Fibroblast of peridontal ligament (primary cell): ENCODE results near the gene ASAP2.
"Not testable (repeated sequence)": the region's sequence is repeated elsewhere in the genome, so short reads cannot be mapped to it uniquely, and the experiment has no call there.

Experiments
- DNase-seq: peaks from one replicate; pipeline ENCODE4 v3.0.0-alpha.2; 2010; ENCODE audit errors: extremely low read depth

Gene ASAP2

DNA sequence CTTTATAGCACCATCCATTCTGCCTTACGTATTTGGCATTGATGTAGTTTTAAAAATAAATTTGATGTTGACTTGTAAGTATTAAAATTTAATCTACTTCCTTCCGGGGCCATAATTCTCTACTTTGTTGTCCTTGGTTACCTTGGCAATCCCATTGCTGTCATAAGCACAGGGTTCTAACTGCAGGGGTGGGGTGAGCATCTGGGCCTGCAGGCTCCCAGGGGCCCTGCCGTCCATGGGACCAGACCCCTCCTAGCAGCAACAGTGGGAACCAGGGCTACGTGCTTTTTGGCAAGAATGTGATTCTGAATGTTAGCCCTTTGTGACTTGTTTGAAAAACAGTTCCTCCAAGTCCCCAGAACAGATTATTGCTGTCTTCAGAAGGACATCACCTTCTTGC, 4.9 kb downstream of the ASAP2 start:
- DNase-seq, result no peak

GRCh38 chr2:9212010-9212635, 5.5 kb downstream of the ASAP2 start:
- no peak for DNase-seq

DNA sequence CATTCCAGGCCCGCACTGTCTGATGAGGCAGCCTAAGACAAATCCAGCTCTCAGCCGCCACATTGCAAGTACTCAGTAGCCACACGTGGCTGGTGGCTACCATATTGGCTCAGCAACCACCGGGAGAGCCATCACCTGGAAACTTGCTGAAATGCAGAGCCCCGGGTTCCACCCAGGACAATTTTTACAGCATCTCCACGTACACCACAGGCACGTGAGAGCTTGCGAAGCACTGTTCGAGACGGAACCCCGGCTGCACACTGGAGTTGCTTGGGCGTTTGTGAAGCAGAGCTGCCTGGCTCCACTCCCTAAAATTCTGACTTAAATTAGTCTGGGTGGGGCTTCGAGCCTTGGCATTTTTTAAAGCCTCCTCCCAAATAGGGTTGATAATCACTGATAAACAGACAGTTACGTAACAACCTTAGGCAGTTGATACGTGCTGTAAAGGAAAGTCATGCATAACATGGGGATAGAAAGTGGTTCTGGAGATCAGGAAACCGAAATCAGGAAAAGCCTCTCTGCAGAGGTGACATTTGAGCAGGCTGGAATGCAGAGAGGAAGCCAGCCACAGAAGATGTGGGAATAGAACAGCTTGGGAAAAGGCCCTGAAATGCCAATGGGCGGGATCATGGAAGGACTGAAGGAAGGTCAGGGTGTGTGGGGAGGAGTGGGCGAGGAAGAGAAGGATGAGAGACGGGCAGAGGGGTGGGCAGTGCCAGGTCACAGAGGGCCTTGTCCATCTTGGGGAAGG, 6.2 kb downstream of the ASAP2 start:
- DNase-seq, result peak; percentile 26

- no peak for DNase-seq
These were observed 7.0 kb downstream of the ASAP2 start for GRCh38 chr2:9213477-9214051.

DNA sequence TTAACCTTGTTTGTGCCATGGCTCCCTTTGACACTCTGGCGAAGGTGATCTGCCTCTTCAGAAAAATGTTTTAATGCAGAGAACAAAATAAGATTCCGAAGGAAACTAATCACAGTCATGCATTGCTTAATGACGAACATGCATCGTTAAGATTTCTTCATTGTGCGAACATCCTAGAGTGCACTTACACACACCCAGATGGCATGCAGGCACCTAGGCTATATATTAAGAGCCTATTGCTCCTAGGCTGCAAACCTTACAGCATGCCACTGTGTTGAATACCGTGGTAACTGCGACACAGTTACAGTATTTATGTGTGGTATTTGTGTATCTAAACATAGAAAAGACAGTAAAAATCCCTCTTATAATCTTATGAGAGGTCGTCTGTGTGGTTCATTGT, 8.3 kb downstream of the ASAP2 start:
- no peak for DNase-seq

GRCh38 chr2:9215680-9216079, 9.1 kb downstream of the ASAP2 start:
- no peak for DNase-seq

GRCh38 chr2:9216143-9216542, 9.5 kb downstream of the ASAP2 start:
- DNase-seq, result not testable (repeated sequence)

GRCh38 chr2:9217838-9218770, 11.5 kb downstream of the ASAP2 start:
- no peak for DNase-seq

DNA sequence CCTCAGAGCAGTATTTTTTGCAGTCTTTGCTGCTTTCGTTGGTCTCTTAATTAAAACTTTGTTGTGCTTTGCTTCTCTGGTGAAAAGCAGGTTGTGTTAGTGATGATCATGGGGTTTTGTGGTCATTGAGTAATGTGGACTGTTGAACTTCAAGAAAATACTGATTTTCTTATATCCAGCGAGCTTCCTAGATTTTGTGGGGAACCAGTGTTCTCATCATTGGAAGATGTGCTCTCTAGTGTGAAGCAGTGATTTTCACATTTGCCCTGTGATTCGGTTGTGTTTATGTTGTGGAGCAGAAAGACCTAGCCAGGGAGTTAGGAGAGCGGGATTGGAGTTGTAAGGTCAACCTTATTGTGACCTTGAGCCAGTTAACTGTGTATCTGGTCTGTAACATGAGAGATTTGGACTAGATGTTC, 12.4 kb downstream of the ASAP2 start:
- DNase-seq, result peak; percentile 62

DNA sequence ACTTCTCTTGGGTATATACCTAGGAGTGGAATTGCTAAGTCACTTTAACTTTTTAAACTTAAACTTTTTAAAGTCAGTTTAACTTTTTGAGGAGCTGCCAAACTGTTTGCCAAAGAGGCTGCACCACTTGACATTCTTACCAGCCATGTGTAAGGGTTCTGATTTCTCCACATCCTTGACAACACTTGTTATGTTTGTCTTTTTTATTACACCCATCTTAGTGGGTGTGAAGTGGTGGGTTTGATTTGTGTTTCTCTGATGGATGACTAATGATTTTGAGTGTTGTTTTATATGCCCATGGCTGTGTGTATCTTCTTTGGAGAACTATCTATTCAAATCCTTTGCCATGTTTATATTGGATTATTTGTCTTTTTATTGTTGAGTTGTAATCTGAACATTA, 13.6 kb downstream of the ASAP2 start:
- DNase-seq, result no peak

DNA sequence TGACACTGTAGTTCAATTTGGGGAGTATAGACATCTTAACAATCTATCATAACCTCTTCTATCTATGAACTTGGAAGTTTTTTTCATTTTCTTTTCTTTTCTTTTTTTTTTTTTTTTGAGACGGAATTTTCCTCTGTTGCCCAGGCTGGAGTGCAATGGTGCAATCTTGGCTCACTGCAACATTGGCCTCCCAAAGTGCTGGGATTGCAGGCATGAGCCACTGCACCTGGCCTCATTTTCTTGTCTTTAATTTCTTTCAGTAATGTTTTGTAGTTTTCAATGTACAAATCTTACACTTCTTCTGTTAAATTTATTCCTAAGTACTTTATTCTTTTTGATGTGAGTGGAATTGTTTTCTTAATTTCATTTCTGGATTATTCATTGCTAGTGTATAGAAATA, 14.6 kb downstream of the ASAP2 start:
- no peak for DNase-seq

DNA sequence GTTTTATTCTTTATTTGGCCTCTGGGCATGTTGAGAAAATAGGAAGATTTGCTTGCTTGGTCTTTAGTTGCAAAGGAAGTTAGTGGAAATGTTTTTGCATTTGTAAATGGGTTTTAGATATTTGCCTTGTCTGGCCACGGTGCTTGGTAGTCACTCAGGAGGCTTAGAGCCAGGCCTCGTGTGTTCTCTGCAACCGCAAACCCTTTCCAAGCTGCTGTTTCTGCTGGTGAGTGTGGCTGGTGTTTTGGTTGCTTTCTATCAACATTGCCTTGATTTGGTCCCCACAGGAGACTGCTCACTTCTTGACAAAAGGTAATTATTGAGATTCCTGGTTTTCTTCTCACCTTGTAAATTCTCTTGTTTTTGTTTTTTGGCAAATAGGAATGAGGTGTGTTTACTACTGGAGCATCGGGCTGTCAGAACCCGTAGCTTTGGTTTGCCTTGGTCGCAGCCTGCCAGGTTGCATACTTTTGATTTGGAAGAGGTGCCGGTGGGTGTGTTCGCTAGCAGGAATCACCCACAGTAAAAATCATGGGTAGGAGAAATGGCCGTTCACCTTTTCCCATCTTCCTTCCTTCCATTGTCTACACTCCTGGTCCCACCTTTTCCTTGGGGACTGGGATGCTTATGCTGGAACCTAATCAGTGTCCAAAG, 15.8 kb downstream of the ASAP2 start:
- DNase-seq, result peak; percentile 51

GRCh38 chr2:9222893-9223287, 16.3 kb downstream of the ASAP2 start:
- no peak for DNase-seq

DNA sequence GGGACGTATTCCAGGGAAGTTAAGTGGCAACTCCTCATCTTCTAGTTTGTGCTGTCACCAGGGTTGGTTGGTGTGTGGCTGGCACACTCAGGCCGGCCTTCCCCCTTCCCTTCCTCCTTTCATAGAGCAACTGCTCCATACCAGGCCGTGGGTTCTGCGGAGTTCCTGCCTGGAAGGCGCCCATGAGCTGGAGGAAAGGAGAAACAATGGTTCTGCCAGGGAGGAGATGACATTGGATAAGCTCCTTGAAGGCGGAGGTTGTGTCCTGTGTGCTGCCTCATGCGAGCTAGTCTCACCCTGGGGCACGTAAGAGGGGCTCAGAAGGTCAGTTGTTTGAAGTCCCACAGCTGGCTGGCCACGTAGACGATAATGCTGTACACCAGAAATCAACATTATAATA, 19.2 kb downstream of the ASAP2 start:
- DNase-seq, result no peak

- no peak for DNase-seq
These were observed 20.1 kb downstream of the ASAP2 start for GRCh38 chr2:9226458-9227380.

- DNase-seq, result peak; percentile 76
These were observed 21.6 kb downstream of the ASAP2 start for GRCh38 chr2:9228088-9228751.

DNA sequence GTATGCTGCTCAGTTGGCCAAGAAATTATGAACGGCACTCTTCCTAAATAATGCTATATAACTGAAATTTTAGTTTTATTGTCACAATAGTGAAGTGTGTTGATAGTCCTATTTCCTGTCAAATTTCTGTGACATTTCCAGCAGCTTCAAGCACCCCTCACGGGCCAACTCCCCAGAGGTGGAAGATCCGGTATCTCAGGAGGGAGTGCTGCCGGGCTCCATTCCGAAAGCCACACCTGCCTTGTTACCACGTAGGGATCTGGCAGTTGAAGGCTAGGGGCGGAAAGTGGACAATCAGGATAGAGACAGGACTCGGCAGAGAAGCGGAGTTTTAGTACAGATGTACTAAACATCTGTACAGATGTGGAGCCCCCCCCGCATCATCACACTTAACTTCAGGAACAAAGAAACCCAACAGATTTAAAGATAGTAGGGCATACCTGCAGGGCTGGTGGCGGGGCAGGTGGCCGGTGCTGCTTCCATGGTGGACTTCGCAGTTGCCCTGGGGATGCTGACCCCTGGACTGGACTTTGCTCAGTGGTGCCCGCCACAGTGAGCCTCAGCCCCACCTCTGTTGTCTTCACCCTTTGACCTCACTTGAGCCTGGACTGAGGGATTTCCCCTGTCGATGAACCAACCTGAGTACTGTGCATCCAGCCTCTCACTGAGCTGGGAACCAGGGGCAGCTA, 22.3 kb downstream of the ASAP2 start:
- DNase-seq, result no peak

- DNase-seq, result no peak
These were observed 22.8 kb downstream of the ASAP2 start for GRCh38 chr2:9229470-9229820.

- DNase-seq, result peak; percentile 65
These were observed 23.6 kb downstream of the ASAP2 start for GRCh38 chr2:9230051-9230802.
